ENCODE measurements around the gene SLC36A2.
"Not testable (repeated sequence)": the region's sequence is repeated elsewhere in the genome, so short reads cannot be mapped to it uniquely, and the experiment has no call there.

The SLC36A2 gene

DNA sequence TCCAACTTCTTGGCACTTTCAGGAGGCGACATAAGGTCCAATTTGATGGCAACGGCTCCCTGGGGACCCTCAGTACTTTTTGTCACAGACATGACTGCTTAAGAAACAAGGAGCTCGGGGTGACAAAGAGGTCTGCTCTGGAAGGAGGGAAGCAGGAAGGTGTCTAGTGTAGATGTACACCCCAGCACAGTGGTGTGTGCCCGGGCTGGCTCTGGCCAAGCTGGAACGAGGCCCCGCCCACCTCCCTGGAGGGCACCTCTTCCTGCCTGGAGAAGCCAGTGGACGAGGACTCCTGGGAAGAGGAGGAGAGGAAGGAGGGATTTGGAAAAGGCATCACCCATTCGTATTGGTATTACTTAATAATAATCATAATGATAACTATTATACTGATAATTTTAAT lies at the start of gene SLC36A2:
Gene SLC36A2, minus strand, starts transcription at position 191 of the 400 bp plus-strand sequence. Its CDS starts 99 bp downstream, at position 92.
- no peak for FAIRE-seq

- no peak for FAIRE-seq
Measured at GRCh38 chr5:151388960-151389359, 41.6 kb upstream of the SLC36A2 start.

DNA sequence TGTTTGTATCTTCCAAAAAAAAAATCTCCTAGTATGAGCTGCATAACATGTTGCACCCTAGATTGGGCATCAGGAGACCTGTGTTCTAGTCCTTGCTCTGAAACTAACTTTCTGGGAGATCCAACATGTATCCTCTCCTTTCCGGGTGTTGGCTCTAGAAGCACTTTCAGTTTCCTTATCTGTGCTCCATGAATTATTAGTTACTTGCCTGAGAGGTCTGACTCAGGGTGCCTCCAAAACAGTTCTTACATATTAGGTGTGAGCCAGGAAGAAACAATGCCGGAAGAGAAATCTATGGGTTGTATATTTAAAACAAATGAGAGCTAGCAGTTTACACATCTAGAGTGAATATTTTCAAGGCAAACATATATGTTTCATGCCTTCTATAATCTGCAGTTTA lies 36.7 kb upstream of the SLC36A2 start:
- FAIRE-seq, result no peak

DNA sequence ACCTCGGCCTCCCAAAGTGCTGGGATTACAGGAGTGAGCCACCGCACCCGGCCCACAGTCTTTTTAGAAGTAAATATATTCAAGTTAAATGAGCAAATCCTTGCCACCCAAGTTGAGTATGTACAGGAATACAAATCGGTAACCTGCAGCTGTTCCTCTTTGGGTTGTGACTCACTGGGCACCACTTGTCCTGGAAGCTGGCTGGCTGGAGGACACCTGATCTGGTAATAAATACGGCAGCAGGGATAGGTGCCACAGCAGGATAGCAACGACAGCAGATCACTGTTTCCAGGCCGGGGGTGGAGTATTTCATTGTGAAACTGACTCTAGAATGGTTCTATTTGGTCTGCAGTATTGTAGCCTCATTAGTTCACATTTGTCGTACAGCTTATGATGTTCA lies 35.7 kb upstream of the SLC36A2 start:
- FAIRE-seq, result no peak

DNA sequence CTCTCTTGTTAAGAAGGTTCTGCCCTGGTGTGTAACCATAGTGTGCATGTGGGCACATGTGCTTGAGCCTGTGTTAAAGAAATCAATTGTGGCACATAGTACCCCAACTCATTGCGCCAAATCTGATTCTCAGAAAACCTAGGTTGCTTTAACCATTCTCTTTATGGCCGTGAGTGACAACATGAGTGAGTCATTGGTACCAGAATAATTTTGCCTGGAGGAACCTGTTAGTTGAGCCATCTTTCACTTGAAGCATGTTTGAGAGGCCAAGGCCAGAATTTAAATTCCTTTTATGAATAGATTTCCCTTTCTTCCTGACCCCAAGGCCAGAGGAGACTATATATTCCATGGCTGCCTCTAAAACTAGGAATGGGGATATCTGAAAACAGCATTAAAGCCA lies 35.2 kb upstream of the SLC36A2 start:
- no peak for FAIRE-seq

DNA sequence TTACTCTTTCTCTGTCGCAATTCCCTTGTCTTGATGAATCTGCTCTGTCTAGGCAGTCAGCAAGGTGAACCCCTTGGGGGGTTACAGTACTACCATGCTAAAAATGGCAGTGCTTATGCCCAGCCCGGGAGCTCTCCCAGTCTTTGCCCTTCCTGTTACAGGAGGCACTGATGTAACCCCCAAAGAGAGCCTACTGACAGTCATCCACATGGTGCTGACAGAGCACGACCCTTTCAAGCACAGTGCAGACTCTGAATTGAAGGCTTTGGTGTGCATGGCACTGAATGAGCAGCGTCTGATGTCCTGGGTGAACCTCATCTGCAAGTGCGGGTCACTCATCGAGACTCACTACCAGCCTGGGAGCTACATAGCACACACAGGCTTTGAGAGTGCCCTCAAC lies 34.5 kb upstream of the SLC36A2 start:
- FAIRE-seq, result no peak

GRCh38 chr5:151378616-151379015 lies 31.3 kb upstream of the SLC36A2 start:
- FAIRE-seq, result no peak

DNA sequence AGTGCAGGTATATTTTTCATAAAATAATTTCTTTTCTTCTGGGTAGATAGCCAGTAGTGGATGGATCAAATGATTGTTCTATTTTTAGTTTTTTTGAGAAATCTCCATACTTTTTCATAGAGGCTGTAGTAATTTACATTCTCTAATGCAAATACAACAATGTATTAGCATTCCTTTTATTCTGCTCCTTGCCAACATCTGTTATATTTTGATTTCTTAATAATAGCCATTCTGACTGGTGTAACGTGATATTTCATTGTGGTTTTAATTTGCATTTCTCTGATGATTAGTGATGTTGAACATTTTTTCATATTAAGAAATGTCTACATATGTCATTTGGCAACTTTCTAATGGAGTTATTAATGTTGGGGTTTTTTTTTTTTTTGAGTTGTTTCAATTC lies 27.2 kb upstream of the SLC36A2 start:
- no peak for FAIRE-seq

DNA sequence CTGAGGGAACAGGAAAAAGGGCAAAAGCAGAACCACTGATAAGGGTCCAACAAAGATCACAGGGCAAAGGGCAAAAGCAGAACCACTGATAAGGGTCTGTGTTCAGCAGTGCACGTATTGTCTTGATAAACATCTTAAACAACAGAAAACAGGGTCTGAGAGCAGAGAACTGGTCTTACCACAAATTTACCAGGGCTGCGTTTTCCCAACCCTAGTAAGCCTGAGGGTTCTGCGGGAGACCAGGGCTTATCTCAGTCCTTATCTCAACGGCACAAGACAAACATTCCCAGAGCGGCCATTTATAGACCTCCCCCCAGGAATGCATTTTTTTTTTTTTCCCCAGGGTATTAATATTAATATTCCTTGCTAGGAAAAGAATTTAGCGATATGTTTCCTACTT lies 19.7 kb upstream of the SLC36A2 start:
- FAIRE-seq, result not testable (repeated sequence)

DNA sequence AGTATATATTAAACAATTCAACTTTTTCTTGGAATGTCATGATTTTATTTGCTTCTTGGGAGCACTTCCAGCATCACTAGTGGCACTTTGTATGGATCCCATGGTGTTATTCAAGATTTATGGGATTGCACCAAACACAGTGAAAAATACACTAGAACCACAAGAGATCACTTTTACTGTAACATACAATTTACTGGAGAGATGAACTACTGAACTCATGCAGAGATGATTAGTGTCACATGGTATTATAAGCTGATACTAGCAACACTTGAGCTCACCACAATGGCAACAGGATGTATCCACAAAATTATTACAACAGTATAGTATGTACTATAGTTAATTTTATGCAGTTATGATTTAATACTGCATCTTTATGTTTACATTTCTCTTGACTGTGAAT lies 16.3 kb upstream of the SLC36A2 start:
- no peak for FAIRE-seq

DNA sequence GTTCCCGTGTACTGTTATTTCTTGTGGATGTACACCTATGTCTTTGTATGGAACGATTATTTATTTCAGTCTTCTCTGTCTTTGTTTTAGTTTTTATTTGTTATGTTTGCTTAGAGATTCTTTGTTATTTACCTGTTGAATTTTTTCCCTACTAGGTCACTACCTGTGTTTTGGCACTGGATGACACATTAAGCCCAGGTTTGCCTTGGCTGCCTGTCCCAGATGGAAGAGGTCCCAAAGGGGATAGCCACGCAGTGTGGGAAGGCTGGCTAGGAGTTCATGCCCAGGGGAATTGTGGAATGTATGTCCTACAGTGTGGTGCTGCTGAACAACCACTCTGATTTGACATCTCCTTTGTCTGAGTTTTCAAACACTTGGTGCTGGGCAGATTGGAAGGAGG lies 15.6 kb upstream of the SLC36A2 start:
- no peak for FAIRE-seq

- FAIRE-seq, result no peak
Measured at GRCh38 chr5:151359391-151359790, 12.0 kb upstream of the SLC36A2 start.

DNA sequence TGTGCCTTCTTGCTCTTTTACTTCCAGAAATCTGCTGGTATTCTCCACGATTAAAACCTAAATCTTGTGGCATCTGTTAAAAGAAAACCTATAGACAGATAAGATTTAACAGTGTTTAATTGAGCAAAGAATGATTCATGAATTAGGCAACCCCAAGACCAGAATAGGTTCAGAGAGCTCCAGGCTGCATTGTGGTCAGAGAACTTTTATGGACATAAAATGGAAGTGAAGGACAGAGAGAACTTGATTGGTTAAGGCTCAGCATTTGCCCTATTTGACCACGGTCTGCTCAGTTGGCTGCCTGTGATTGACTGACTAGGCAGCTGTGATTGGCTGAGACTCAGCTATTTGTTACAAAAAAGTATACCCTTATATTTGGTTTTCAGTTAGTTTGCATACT lies 10.4 kb upstream of the SLC36A2 start:
- FAIRE-seq, result no peak

DNA sequence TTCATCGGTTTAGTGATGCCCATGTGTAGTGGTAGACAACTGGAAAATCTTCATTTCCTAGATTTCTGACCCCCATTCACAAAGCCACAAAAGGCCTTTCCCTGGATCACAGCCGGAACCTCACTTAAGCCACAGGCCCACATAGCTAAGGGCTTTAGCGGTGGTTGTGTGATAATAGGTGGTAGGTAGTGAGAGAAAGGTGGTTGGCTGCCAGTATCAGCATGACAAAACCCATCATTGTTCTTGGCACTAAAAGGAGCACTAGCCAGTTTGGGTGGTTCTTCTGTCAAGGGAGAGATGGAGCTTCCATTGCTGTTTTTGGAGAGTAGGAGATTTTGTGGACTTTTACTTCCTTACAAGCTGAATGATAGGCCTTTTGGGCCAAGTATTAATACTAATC lies 9.7 kb upstream of the SLC36A2 start:
- FAIRE-seq, result no peak

- FAIRE-seq, result no peak
Measured at GRCh38 chr5:151351671-151352070, 4.3 kb upstream of the SLC36A2 start.

DNA sequence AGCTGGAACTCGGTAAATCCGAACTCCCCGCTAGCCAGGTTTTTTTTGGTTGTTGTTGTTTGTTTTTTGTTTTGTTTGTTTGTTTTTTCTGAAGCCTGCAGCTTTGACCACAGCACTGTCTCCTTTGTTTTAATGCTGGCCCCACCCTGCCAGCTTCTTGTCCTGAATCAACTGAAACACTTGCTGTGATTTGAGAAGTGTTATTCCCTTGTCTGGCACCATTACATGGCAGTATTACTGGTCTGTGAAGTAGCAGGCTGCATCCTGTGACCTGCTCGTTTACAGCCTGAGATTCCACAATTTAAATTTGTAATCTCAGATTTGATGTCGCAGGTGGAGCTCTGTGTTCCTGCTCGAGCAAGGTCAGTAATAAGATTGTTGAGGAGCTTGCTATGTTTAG lies 1.4 kb upstream of the SLC36A2 start:
- FAIRE-seq, result no peak

DNA sequence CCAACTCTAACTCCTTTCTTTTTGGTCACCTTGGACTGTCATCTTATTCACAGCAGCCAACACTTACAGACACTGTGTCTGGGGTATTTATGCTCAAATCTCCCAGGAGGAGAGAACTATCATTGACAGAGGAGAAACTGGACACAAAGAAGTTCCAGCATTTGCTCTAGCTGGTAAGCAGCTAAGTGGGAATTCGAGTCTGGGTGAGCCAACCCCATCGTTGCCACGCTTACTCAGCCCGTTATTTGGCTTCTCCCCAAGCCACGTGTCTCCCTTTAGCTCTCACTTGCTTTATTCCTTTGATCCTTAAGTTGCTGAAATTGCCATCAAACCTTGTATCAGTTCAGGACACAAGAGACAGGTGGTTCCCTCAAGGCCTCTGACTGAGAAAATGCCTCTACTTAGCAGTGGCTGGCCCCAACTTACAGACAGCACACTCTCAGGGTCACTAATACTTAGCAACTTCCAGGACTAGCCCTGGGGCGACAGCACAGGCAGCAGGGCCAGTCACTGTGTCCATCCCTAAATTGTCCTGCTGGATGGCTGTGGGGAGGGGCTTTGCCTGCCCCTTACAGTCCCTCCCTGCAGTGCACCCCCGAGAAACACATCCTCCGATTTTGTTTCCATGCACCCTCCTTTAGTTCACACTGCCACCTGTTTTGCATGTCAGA lies 1.4 kb downstream of the SLC36A2 start:
- FAIRE-seq, result no peak

DNA sequence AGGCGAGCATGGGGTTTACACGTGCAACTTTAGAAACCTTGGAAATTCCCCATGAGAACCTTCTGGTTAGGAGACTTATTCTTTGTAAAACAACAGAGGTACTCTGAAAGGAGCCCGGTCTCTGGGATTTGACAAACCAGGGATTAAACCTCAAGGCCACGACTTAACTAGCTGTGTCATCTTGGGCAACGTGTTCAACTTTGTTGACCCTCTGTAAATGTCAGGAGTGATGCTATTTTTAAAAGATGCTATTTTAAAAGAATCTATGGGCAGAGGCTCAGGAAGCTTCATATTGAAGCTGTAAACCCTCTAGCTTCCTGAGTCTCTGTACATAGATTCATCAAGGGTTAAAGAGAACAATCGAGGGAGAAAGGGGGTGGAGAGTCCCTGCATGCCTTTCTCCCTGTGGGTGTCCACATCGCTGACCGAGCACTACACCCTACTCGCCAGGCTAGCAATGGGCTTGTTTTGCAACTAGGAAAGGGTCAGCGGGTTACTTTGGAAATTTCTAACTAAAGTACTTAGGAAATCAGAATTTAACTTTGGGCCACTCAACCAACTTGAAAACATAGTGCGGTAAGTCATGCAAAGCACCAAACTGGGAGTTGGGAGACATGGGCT lies 2.1 kb downstream of the SLC36A2 start:
- no peak for FAIRE-seq

- no peak for FAIRE-seq
Measured at GRCh38 chr5:151344088-151344487, 3.3 kb downstream of the SLC36A2 start.

DNA sequence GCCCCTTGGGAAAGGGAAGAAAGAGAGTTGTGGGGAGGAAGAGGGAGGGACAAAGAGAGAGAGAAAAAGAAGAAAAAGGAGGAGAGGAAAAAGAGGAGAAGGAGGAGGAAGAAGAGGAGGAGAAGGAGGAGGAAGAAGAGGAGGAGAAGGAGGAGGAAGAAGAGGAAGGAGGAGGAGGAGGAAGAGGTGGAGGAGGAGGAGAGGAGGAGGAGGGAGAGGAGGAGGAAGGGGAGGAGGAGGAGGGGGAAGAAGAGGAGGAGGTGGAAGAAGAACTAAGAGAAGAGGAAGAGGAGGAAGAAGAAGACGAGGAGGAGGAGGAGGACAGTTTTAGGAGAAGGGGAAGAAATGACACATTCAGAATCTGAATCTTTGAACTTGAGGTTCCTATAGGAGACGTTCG lies 7.4 kb downstream of the SLC36A2 start:
- FAIRE-seq, result no peak

- FAIRE-seq, result no peak
Measured at GRCh38 chr5:151338734-151339133, 8.6 kb downstream of the SLC36A2 start.

GRCh38 chr5:151332857-151333256 lies 14.5 kb downstream of the SLC36A2 start:
- FAIRE-seq, result no peak

DNA sequence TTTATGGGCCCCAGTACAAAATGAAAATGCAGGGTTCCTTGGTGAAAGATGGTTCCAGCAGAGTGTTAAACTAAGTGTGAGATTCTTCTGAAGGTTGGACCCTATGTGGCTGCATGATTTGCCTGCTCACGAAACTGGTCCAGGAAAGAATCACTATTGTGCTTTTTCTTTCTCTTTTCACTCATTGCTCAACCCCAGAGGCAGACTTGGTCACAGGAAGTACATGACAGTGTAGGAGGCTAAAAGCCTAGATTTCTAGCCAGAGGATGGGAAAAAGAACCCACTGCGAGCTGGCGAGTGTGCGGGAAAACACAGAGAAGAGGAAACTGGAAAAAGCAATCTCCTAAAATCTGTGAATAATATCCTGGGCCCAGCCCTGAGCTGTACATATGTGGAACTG lies 18.6 kb downstream of the SLC36A2 start:
- no peak for FAIRE-seq

DNA sequence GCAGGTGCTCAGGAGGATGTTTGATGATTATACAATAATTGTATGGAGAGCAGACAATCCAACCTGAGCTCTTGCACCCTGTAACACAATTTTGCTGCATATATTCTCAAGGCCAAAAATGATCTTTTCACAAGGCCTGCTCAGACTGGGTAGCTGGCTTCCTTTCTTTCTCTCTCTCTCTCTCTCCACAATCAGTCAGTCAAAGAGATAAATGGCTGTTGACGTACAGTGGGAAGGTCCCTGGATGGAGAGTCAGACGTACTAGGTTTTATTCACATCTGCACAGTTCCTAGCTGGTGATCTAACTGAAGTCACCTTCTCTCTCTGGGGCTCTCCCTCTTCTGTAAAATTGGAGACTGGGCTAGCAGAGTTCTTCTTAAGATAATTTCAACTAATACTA lies 19.8 kb downstream of the SLC36A2 start:
- no peak for FAIRE-seq

GRCh38 chr5:151326266-151326665 lies 21.1 kb downstream of the SLC36A2 start:
- FAIRE-seq, result no peak
